H9 (cell line): ENCODE data around the gene KIF4A. TPM values are rescaled to one million over a fixed set of nuclear protein-coding genes. Genes with fewer than 3 reads are reported as not detected.
A peak's percentile ranks its signal among the peaks of the same experiment; 100 is the strongest.

Experiments
- DNase-seq: peaks from one replicate; pipeline ENCODE4 v3.0.0-alpha.2; 2017
- H2AFZ ChIP-seq: one replicate; pipeline ENCODE4 v1.6.1; 2013; ENCODE audit warnings: mild to moderate bottlenecking, low read length, control low read depth, moderate library complexity
- H2AK5ac ChIP-seq: 2 replicates; pipeline ENCODE4 v1.6.1; 2013; ENCODE audit warnings: low read length, control low read depth, mixed read lengths; ENCODE audit not compliant: insufficient read length
- H2BK120ac ChIP-seq: one replicate; pipeline ENCODE4 v1.6.1; 2013; ENCODE audit warnings: low read depth, mild to moderate bottlenecking, low read length, control low read depth, inconsistent platforms; ENCODE audit not compliant: poor library complexity, severe bottlenecking
- H2BK12ac ChIP-seq: 2 replicates; pipeline ENCODE4 v1.6.1; 2013; ENCODE audit warnings: low read length, control low read depth, mixed read lengths, low read depth; ENCODE audit not compliant: insufficient read length
- H2BK15ac ChIP-seq: 2 replicates; pipeline ENCODE4 v1.6.1; 2013; ENCODE audit warnings: low read depth, low read length, control low read depth
- H2BK20ac ChIP-seq: one replicate; pipeline ENCODE4 v1.6.1; 2013; ENCODE audit warnings: low read depth, mild to moderate bottlenecking, low read length, control low read depth, inconsistent platforms; ENCODE audit not compliant: poor library complexity, severe bottlenecking
- H2BK5ac ChIP-seq: 2 replicates; pipeline ENCODE4 v1.6.1; 2013; ENCODE audit warnings: low read length, control low read depth, mixed read lengths; ENCODE audit not compliant: insufficient read length
- H3K14ac ChIP-seq: 2 replicates; pipeline ENCODE4 v1.6.1; 2013; ENCODE audit warnings: low read length, control low read depth; ENCODE audit not compliant: insufficient read depth
- H3K18ac ChIP-seq: 2 replicates; pipeline ENCODE4 v1.6.1; 2013; ENCODE audit warnings: low read depth, mild to moderate bottlenecking, mixed read lengths, low read length, control low read depth; ENCODE audit not compliant: insufficient read length
- H3K23ac ChIP-seq: 2 replicates; pipeline ENCODE4 v1.6.1; 2013; ENCODE audit warnings: low read length, control low read depth, mixed read lengths, low read depth; ENCODE audit not compliant: insufficient read length
- H3K23me2 ChIP-seq: 2 replicates; pipeline ENCODE4 v1.6.1; 2013; ENCODE audit warnings: low read depth, mild to moderate bottlenecking, mixed read lengths, low read length, control low read depth; ENCODE audit not compliant: insufficient read length, poor library complexity, severe bottlenecking
- H3K27ac ChIP-seq: 2 replicates; pipeline ENCODE4 v1.5.1; 2013; ENCODE audit warnings: low read length, control low read depth, mixed read lengths, low read depth; ENCODE audit not compliant: insufficient read length
- H3K27me3 ChIP-seq: 2 replicates; pipeline ENCODE4 v1.6.1; 2013; ENCODE audit warnings: low read length, control low read depth, inconsistent platforms; ENCODE audit not compliant: insufficient read depth
- H3K4ac ChIP-seq: 2 replicates; pipeline ENCODE4 v1.6.1; 2013; ENCODE audit warnings: low read depth, mild to moderate bottlenecking, control low read depth, inconsistent platforms, low read length, moderate library complexity
- H3K4me1 ChIP-seq: 2 replicates; pipeline ENCODE4 v1.6.1; 2013; ENCODE audit warnings: low read length, control low read depth, inconsistent platforms; ENCODE audit not compliant: insufficient read depth
- H3K4me2 ChIP-seq: 2 replicates; pipeline ENCODE4 v1.6.1; 2013; ENCODE audit warnings: low read length, control low read depth, mixed read lengths; ENCODE audit not compliant: insufficient read length, insufficient read depth
- H3K56ac ChIP-seq: 2 replicates; pipeline ENCODE4 v1.6.1; 2013; ENCODE audit warnings: low read depth, mild to moderate bottlenecking, mixed read lengths, low read length, control low read depth; ENCODE audit not compliant: insufficient read length
- H3K79me1 ChIP-seq: 2 replicates; pipeline ENCODE4 v1.6.1; 2013; ENCODE audit warnings: low read depth, mild to moderate bottlenecking, moderate library complexity, low read length, control low read depth, inconsistent platforms; ENCODE audit not compliant: insufficient read depth, poor library complexity, severe bottlenecking
- H3K79me2 ChIP-seq: 2 replicates; pipeline ENCODE4 v1.6.1; 2013; ENCODE audit warnings: low read length, control low read depth, inconsistent platforms; ENCODE audit not compliant: insufficient read depth
- H3K9ac ChIP-seq: 2 replicates; pipeline ENCODE4 v1.6.1; 2013; ENCODE audit warnings: low read length, control low read depth, mixed read lengths; ENCODE audit not compliant: insufficient read length; ENCODE audit errors: extremely low read depth
- H3K9me3 ChIP-seq: one replicate; pipeline ENCODE4 v1.6.1; 2013; ENCODE audit warnings: low read depth, low read length, inconsistent platforms; ENCODE audit not compliant: control insufficient read depth
- H3T11ph ChIP-seq: one replicate; pipeline ENCODE4 v1.6.1; 2013; ENCODE audit warnings: mild to moderate bottlenecking, low read length, control low read depth, inconsistent platforms
- H4K20me1 ChIP-seq: one replicate; pipeline ENCODE4 v1.6.1; 2013; ENCODE audit not compliant: control insufficient read depth, insufficient read length, insufficient read depth
- H4K5ac ChIP-seq: 2 replicates; pipeline ENCODE4 v1.6.1; 2013; ENCODE audit warnings: low read depth, mild to moderate bottlenecking, mixed read lengths, low read length, control low read depth; ENCODE audit not compliant: insufficient read length
- H4K8ac ChIP-seq: replicated peaks from 2 replicates; pipeline ENCODE4 v1.6.1; 2013; ENCODE audit warnings: low read length, control low read depth, mixed read lengths, low read depth; ENCODE audit not compliant: insufficient read length
- H4K91ac ChIP-seq: 2 replicates; pipeline ENCODE4 v1.6.1; 2013; ENCODE audit warnings: low read depth, mild to moderate bottlenecking, moderate library complexity, mixed read lengths, low read length, control low read depth; ENCODE audit not compliant: insufficient read length
- H3K27ac Mint-ChIP-seq, 3 experiments: 2 replicates in 2 of 3; 3 replicates in 1 of 3; pipeline ENCODE4 v1.8.0; 2020 to 2021; ENCODE audit warnings: mixed read lengths in 3 of 3, mild to moderate bottlenecking in 1 of 3, moderate library complexity in 1 of 3
- H3K27me3 Mint-ChIP-seq: 2 replicates; pipeline ENCODE4 v1.8.0; 2021; ENCODE audit warnings: low read depth, mild to moderate bottlenecking, moderate library complexity, mixed read lengths
- H3K36me3 Mint-ChIP-seq, 3 experiments: 2 replicates in 2 of 3; 3 replicates in 1 of 3; pipeline ENCODE4 v1.8.0; 2020 to 2021; ENCODE audit warnings: low read depth in 3 of 3, mixed read lengths in 3 of 3; ENCODE audit not compliant: insufficient read depth in 1 of 3
- H3K4me1 Mint-ChIP-seq, 2 experiments: 2 replicates each; pipeline ENCODE4 v1.8.0; 2020; ENCODE audit warnings: mixed read lengths in 2 of 2
- H3K4me3 Mint-ChIP-seq, 2 experiments: 2 replicates in 1 of 2; 3 replicates in 1 of 2; pipeline ENCODE4 v1.8.0; 2020 to 2021; ENCODE audit warnings: mild to moderate bottlenecking in 2 of 2, mixed read lengths in 2 of 2, moderate library complexity in 1 of 2
- H3K9me3 Mint-ChIP-seq, 2 experiments: 2 replicates in 1 of 2; 3 replicates in 1 of 2; pipeline ENCODE4 v1.8.0; 2020; ENCODE audit warnings: mild to moderate bottlenecking in 2 of 2, mixed read lengths in 2 of 2, moderate library complexity in 1 of 2
- WGBS: extraction: QIAGEN DNeasy Blood & Tissue Kit; methylation state at CpG from one replicate; pipeline ENCODE4 v1.1.7; 2013; ENCODE audit warnings: missing lambda C conversion rate, low lambda C conversion rate, mixed read lengths; ENCODE audit not compliant: insufficient read length; ENCODE audit errors: extremely low coverage; 5-methylcytosine and 5-hydroxymethylcytosine counted together
- total RNA-seq: library from RNA; stranded (reverse); gene quantifications from 2 replicates; pipeline ENCODE4 v1.2.1, GENCODE V29; 2021
- TF ChIP-seq, protein P1 (sequence below): fragments of 200-600 bp; sonication (generic); conservative IDR thresholded peaks from 3 replicates; pipeline ENCODE4 v1.8.0; 2021; ENCODE audit warnings: antibody characterized with exemption, mild to moderate bottlenecking

The KIF4A gene
- total RNA-seq, 1 experiment from 2014 or later = 41.8 TPM

DNA sequence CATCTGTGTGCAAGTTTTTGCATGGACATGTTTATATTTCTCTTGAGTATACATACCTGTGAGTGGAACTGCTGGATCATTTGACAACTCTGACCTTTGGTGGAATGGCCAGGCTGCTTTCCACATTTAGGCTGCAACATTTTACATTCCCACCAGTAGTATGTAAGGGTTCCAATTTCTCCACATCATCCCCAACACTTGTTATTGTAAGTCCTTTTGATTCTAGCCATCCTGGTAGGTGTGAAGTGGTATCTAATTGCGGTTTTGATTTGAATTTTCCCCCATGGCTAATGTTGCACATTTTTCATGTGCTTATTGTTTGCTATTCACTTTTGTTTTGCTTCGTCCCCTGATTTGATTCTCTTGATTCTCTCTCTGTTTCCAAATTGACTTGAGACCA, 171.1 kb downstream of the KIF4A start:
- Mint-ChIP-seq H3K4me1 (peaks cover 16% of the 10 kb centered on the region in 2 experiments), H3K4me3 (no peak overlapping the region), H3K27ac (0 out of 7 replicates have a peak overlapping the region, but pooled peaks of 1 of the 3 experiments have one; percentile 26), H3K36me3 (peaks cover 20 to 45% (median 44%) of the 10 kb centered on the region in 3 experiments), H3K27me3 (no peaks in the 10 kb centered on the region), H3K9me3 (peaks cover 48 to 53% of the 10 kb centered on the region in 2 experiments)
- Histone ChIP-seq H4K8ac (no peak overlapping the region), H3K18ac (no peak overlapping the region), H3T11ph (no peak overlapping the region), H2BK120ac (no peak overlapping the region), H2BK15ac (no peak overlapping the region), H3K9ac (no peak overlapping the region), H3K23me2 (no peaks in the 10 kb centered on the region), H2BK12ac (no peak overlapping the region), H3K56ac (no peak overlapping the region), H3K27ac (no peak overlapping the region), H3K79me2 (peaks cover 28% of the 10 kb centered on the region), H3K4me2 (no peak overlapping the region), H3K23ac (no peak overlapping the region), H2BK20ac (no peak overlapping the region), H4K5ac (no peak overlapping the region), H3K27me3 (no peaks in the 10 kb centered on the region), H3K4ac (no peak overlapping the region), H3K4me1 (no peaks in the 10 kb centered on the region), H3K79me1 (no peaks in the 10 kb centered on the region), H3K14ac (no peak overlapping the region), H4K20me1 (no peaks in the 10 kb centered on the region), H2BK5ac (no peak overlapping the region), H4K91ac (no peak overlapping the region), H2AK5ac (no peak overlapping the region), H2AFZ (no peak overlapping the region), H3K9me3 (no peaks in the 10 kb centered on the region)
- TF ChIP-seq, protein P1, sequence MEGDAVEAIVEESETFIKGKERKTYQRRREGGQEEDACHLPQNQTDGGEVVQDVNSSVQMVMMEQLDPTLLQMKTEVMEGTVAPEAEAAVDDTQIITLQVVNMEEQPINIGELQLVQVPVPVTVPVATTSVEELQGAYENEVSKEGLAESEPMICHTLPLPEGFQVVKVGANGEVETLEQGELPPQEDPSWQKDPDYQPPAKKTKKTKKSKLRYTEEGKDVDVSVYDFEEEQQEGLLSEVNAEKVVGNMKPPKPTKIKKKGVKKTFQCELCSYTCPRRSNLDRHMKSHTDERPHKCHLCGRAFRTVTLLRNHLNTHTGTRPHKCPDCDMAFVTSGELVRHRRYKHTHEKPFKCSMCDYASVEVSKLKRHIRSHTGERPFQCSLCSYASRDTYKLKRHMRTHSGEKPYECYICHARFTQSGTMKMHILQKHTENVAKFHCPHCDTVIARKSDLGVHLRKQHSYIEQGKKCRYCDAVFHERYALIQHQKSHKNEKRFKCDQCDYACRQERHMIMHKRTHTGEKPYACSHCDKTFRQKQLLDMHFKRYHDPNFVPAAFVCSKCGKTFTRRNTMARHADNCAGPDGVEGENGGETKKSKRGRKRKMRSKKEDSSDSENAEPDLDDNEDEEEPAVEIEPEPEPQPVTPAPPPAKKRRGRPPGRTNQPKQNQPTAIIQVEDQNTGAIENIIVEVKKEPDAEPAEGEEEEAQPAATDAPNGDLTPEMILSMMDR = no peak
- DNase-seq = no peak
- WGBS = no CpG with 5 or more reads among the region's 2 CpGs
